Loucy (cell line): ENCODE data around the gene SIGLEC15.

Experiments
- H2AFZ ChIP-seq: fragments of 200-600 bp; sonication (generic); 2 replicates; pipeline ENCODE4 v1.6.0; 2016; ENCODE audit warnings: antibody characterized with exemption, mild to moderate bottlenecking, low read length, moderate library complexity
- H3F3A ChIP-seq: fragments of 200-600 bp; 2 replicates; pipeline ENCODE4 v1.6.0; 2016; ENCODE audit warnings: antibody characterized with exemption, low read depth, mild to moderate bottlenecking
- H3K27me3 ChIP-seq: fragments of 200-600 bp; sonication (generic); 2 replicates; pipeline ENCODE4 v1.6.1; 2014; ENCODE audit warnings: low read length, mild to moderate bottlenecking; ENCODE audit not compliant: insufficient read depth, poor library complexity, severe bottlenecking
- H3K36me3 ChIP-seq: fragments of 200-600 bp; sonication (generic); 2 replicates; pipeline ENCODE4 v1.6.1; 2016; ENCODE audit warnings: low read length; ENCODE audit not compliant: insufficient read depth
- H3K4me1 ChIP-seq: fragments of 200-600 bp; sonication (generic); 2 replicates; pipeline ENCODE4 v1.5.1; 2014; ENCODE audit warnings: low read length, mild to moderate bottlenecking; ENCODE audit not compliant: insufficient read depth, poor library complexity, severe bottlenecking
- H3K4me2 ChIP-seq: fragments of 200-600 bp; sonication (generic); 2 replicates; pipeline ENCODE4 v1.6.0; 2014; ENCODE audit warnings: antibody characterized with exemption, low read length, low read depth, mild to moderate bottlenecking; ENCODE audit not compliant: poor library complexity, severe bottlenecking
- H3K4me3 ChIP-seq: fragments of 200-600 bp; sonication (generic); 2 replicates; pipeline ENCODE4 v1.5.1; 2014; ENCODE audit warnings: low read length, mild to moderate bottlenecking, mixed read lengths; ENCODE audit not compliant: poor library complexity, severe bottlenecking
- H3K79me2 ChIP-seq: fragments of 200-600 bp; sonication (generic); 2 replicates; pipeline ENCODE4 v1.6.1; 2014; ENCODE audit warnings: low read length; ENCODE audit not compliant: insufficient read depth
- H3K9ac ChIP-seq: fragments of 200-600 bp; sonication (generic); 2 replicates; pipeline ENCODE4 v1.6.0; 2014; ENCODE audit warnings: mild to moderate bottlenecking, low read depth, low read length, moderate library complexity; ENCODE audit not compliant: poor library complexity, severe bottlenecking
- H3K9me2 ChIP-seq: fragments of 200-600 bp; sonication (generic); replicated peaks from 2 replicates; pipeline ENCODE4 v1.6.1; 2016; ENCODE audit warnings: low read depth, low read length, mixed read lengths
- H3K9me3 ChIP-seq: fragments of 200-600 bp; sonication (generic); 2 replicates; pipeline ENCODE4 v1.6.1; 2014; ENCODE audit warnings: mild to moderate bottlenecking, antibody characterized with exemption, low read length, low read depth; ENCODE audit not compliant: insufficient read depth
- H4K20me1 ChIP-seq: fragments of 200-600 bp; sonication (generic); 2 replicates; pipeline ENCODE4 v1.6.0; 2014; ENCODE audit warnings: antibody characterized with exemption, low read length, mild to moderate bottlenecking; ENCODE audit not compliant: insufficient read depth, poor library complexity, severe bottlenecking
- CTCF ChIP-seq: fragments of 200-600 bp; sonication (generic); conservative IDR thresholded peaks from 2 replicates; pipeline ENCODE4 v1.5.1; 2014; ENCODE audit warnings: mild to moderate bottlenecking, antibody characterized with exemption, low read length
- EZH2phosphoT487 ChIP-seq: fragments of 200-600 bp; IDR thresholded peaks from 2 replicates; pipeline ENCODE4 v1.6.1; 2018; ENCODE audit warnings: antibody characterized with exemption, mild to moderate bottlenecking, moderate library complexity, borderline replicate concordance

SIGLEC15 gene

GRCh38 chr18:45877403-45877802 is 51.9 kb downstream of the SIGLEC15 start:
- H3K36me3 ChIP-seq: peaks cover 84% of the 10 kb centered on the region
- H3F3A ChIP-seq: no peaks in the 10 kb centered on the region

GRCh38 chr18:45879681-45880655 is 54.5 kb downstream of the SIGLEC15 start:
- Histone ChIP-seq H3K4me2 (no peak overlapping the region), H3K9ac (no peak overlapping the region), H3K79me2 (no peaks in the 10 kb centered on the region), H3K4me3 (no peak overlapping the region), H3K4me1 (no peaks in the 10 kb centered on the region), H3F3A (no peaks in the 10 kb centered on the region), H3K9me3 (peaks cover 6% of the 10 kb centered on the region; the same call in 1 of the 2 replicates), H3K36me3 (peaks cover 81% of the 10 kb centered on the region), H2AFZ (no peak overlapping the region), H3K9me2 (no peaks in the 10 kb centered on the region), H4K20me1 (no peaks in the 10 kb centered on the region), H3K27me3 (no peaks in the 10 kb centered on the region)
- no peak for TF ChIP-seq EZH2phosphoT487
- peak; percentile 99 for TF ChIP-seq CTCF

More at GRCh38 chr18:45877403-45877802, 51.9 kb downstream of the SIGLEC15 start:
- no peaks in the 10 kb centered on the region for H3K4me1 ChIP-seq
- no peak for TF ChIP-seq EZH2phosphoT487
- no peak for TF ChIP-seq CTCF
- no peak overlapping the region for H2AFZ ChIP-seq
- H3K4me3 ChIP-seq: no peak overlapping the region
- no peaks in the 10 kb centered on the region for H3K9me2 ChIP-seq
- H3K4me2 ChIP-seq: no peak overlapping the region
- H3K79me2 ChIP-seq: no peaks in the 10 kb centered on the region
- peaks cover 6% of the 10 kb centered on the region; the same call in 1 of the 2 replicates for H3K9me3 ChIP-seq
- H3K9ac ChIP-seq: no peak overlapping the region
- no peaks in the 10 kb centered on the region for H4K20me1 ChIP-seq
- H3K27me3 ChIP-seq: no peaks in the 10 kb centered on the region

- H3K27me3 ChIP-seq: no peaks in the 10 kb centered on the region
- no peaks in the 10 kb centered on the region for H3K4me1 ChIP-seq
These were observed 55.5 kb downstream of the SIGLEC15 start for GRCh38 chr18:45880876-45881558.

More at GRCh38 chr18:45880876-45881558, 55.5 kb downstream of the SIGLEC15 start:
- Histone ChIP-seq H3F3A (no peaks in the 10 kb centered on the region), H3K4me2 (no peak overlapping the region), H3K9me3 (no peaks in the 10 kb centered on the region), H3K36me3 (peaks cover 70% of the 10 kb centered on the region; the same call in 1 of the 2 replicates), H4K20me1 (no peaks in the 10 kb centered on the region), H3K9me2 (no peaks in the 10 kb centered on the region), H3K4me3 (no peak overlapping the region), H3K79me2 (no peaks in the 10 kb centered on the region), H2AFZ (no peak overlapping the region), H3K9ac (no peak overlapping the region)
- TF ChIP-seq CTCF: no peak
- TF ChIP-seq EZH2phosphoT487: no peak
